Measurements from ENCODE around the gene HBA1.
"Not testable (repeated sequence)": the region's sequence is repeated elsewhere in the genome, so short reads cannot be mapped to it uniquely, and the experiment has no call there.

The HBA1 gene

GRCh38 chr16:159136-159849 lies 17.2 kb upstream of the HBA1 start:
- DNase-seq (ENCODE audit: low read depth, low spot score): no peak

- DNase-seq (ENCODE audit: low read depth, low spot score): not testable (repeated sequence)
Measured at GRCh38 chr16:160242-160641, 16.2 kb upstream of the HBA1 start.

- no peak for DNase-seq (ENCODE audit: low read depth, low spot score)
Measured at GRCh38 chr16:160691-161190, 15.7 kb upstream of the HBA1 start.

- DNase-seq (ENCODE audit: low read depth, low spot score): no peak
Measured at GRCh38 chr16:162271-162991, 14.0 kb upstream of the HBA1 start.

- DNase-seq (ENCODE audit: low read depth, low spot score): not testable (repeated sequence)
Measured at GRCh38 chr16:163139-163538, 13.3 kb upstream of the HBA1 start.

GRCh38 chr16:163696-164095 lies 12.8 kb upstream of the HBA1 start:
- DNase-seq (ENCODE audit: low read depth, low spot score): not testable (repeated sequence)

GRCh38 chr16:164134-164823 lies 12.2 kb upstream of the HBA1 start:
- not testable (repeated sequence) for DNase-seq (ENCODE audit: low read depth, low spot score)

- no peak for DNase-seq (ENCODE audit: low read depth, low spot score)
Measured at GRCh38 chr16:164827-165538, 11.5 kb upstream of the HBA1 start.

GRCh38 chr16:165539-166374 lies 10.7 kb upstream of the HBA1 start, which contains the start of gene HBM:
HBM (plus strand) TSS chr16:165978; CDS start chr16:165998, 20 bp downstream.
- no peak for DNase-seq (ENCODE audit: low read depth, low spot score)

GRCh38 chr16:166375-167121 lies 9.9 kb upstream of the HBA1 start:
- no peak for DNase-seq (ENCODE audit: low read depth, low spot score)

GRCh38 chr16:167122-167690 lies 9.3 kb upstream of the HBA1 start:
- DNase-seq (ENCODE audit: low read depth, low spot score): no peak

- no peak for DNase-seq (ENCODE audit: low read depth, low spot score)
Measured at GRCh38 chr16:168424-168823, 8.1 kb upstream of the HBA1 start.

- no peak for DNase-seq (ENCODE audit: low read depth, low spot score)
Measured at GRCh38 chr16:169014-169413, 7.5 kb upstream of the HBA1 start.

GRCh38 chr16:170088-170507 lies 6.4 kb upstream of the HBA1 start:
- not testable (repeated sequence) for DNase-seq (ENCODE audit: low read depth, low spot score)

- no peak for DNase-seq (ENCODE audit: low read depth, low spot score)
Measured at GRCh38 chr16:170788-171187, 5.7 kb upstream of the HBA1 start.

- DNase-seq (ENCODE audit: low read depth, low spot score): not testable (repeated sequence)
Measured at GRCh38 chr16:172374-172941, 4.0 kb upstream of the HBA1 start, which contains the start of gene HBA2. HBA2 (plus strand) TSS chr16:172876; CDS start chr16:172913, 37 bp downstream.

GRCh38 chr16:173211-173854 lies 3.1 kb upstream of the HBA1 start:
- not testable (repeated sequence) for DNase-seq (ENCODE audit: low read depth, low spot score)

GRCh38 chr16:173928-174769 lies 2.3 kb upstream of the HBA1 start:
- not testable (repeated sequence) for DNase-seq (ENCODE audit: low read depth, low spot score)

All from activated CD4-positive, CD25-positive, alpha-beta regulatory T cell treated with anti-CD3 and anti-CD28 coated beads, Interleukin-2, amount 50 U/mL, for 16 hours (primary cell).